Measurements from ENCODE around the gene LENG1.
"Not testable (repeated sequence)": the region's sequence is repeated elsewhere in the genome, so short reads cannot be mapped to it uniquely, and the experiment has no call there.

LENG1 gene

DNA sequence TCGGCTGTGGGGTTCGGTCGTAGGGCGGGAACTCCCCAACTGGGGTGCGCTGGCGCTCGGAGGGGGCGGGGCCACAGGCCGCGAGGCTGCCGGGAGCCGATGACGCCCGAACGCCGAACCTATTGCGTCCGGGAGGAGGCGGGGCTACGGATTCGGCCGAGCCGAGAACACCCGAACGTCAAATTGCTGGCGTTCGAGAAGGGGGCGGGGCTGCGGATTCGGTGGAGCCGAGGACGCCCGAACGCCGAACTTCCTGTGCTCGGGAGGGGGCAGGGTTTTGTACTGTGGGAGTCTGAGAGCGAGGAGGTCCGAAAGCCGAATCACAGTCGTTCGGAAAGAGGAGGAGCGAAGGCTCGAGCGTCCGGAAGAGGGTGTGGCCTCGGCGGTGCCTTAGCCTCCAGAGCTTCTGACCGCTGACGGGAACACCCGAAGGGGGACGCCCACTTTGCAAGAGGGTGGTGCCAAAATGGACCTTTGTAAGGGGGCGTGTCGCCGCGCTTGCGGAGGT, 31.0 kb upstream of the LENG1 start:
- DNase-seq (ENCODE audit: low read depth) = peak; percentile 98
- H3K4me3 ChIP-seq (ENCODE audit: low read depth, low read length) = peak overlapping the region; percentile 60

GRCh38 chr19:54189735-54190502, 30.4 kb upstream of the LENG1 start:
- peak; percentile 99 for DNase-seq (ENCODE audit: low read depth)

GRCh38 chr19:54189145-54189734, 29.7 kb upstream of the LENG1 start, which contains the start of gene MBOAT7:
Gene MBOAT7 (minus strand): TSS chr19:54189580. CDS start chr19:54188508, 1,072 bp downstream.
- H3K4me3 ChIP-seq (ENCODE audit: low read depth, low read length) = peak within 1 kb of the TSS; percentile 66
- no peak for DNase-seq (ENCODE audit: low read depth)

More at GRCh38 chr19:54189735-54190502, 30.4 kb upstream of the LENG1 start:
- peak overlapping the region; percentile 66 for H3K4me3 ChIP-seq (ENCODE audit: low read depth, low read length)

DNA sequence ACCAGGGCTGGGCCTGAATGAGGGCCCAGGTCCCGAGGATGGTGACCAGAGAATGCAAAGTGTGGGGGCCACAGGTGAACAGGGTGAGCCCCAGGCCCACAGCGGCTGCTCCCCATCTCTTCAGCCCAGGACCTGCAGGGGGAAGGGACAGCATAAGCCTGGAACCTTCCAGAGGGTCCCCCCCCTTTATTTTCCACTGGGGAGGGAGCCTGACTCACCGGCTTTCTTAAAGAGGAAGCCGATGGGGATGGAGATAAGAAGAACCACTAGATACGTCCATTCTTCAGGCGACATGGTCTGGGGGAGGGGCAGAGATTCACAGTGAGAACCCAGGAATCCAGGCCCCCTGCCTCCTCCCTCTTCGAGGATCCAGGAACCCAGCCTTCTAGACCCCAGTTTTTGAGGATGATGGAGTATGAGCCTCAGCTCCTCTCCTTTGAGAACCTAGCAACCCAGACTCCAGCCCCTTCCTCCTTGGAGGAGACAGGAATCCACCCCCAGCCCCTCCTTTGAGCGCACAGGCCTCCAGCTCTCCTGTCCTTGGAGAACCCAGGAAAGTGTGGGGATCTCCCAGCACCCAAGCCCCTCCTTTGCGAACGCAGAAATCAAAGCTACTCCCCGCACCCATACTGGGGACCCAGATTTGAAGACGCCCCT, 28.8 kb upstream of the LENG1 start:
- no peak for DNase-seq (ENCODE audit: low read depth)
- peak overlapping the region; percentile 66 for H3K4me3 ChIP-seq (ENCODE audit: low read depth, low read length)

GRCh38 chr19:54186934-54187381, 27.4 kb upstream of the LENG1 start:
- H3K4me3 ChIP-seq (ENCODE audit: low read depth, low read length) = no peak overlapping the region

GRCh38 chr19:54186351-54186750, 26.8 kb upstream of the LENG1 start:
- no peak overlapping the region for H3K4me3 ChIP-seq (ENCODE audit: low read depth, low read length)
- DNase-seq (ENCODE audit: low read depth) = no peak

More at GRCh38 chr19:54186934-54187381, 27.4 kb upstream of the LENG1 start:
- no peak for DNase-seq (ENCODE audit: low read depth)

DNA sequence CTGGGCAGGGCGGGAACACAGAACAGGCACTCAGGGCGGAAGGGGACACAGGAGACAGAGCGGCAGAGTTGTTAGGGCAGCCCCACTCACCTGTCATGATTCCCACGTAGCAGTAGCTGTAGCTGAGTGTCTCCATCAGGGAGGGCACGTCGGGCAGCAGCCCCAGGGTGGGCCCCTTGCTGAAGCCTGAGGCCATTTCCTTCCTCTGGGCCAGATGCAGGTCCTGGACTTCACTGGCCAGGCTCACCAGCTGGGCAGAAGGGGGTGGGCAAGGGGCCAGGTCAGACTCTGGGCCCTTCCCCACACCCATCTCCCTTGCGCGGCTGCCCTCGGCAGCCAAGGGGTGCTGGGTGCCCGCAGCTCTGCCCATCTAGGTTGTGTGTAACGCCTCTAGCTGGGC, 23.9 kb upstream of the LENG1 start:
- no peak for DNase-seq (ENCODE audit: low read depth)
- H3K4me3 ChIP-seq (ENCODE audit: low read depth, low read length) = no peak overlapping the region

DNA sequence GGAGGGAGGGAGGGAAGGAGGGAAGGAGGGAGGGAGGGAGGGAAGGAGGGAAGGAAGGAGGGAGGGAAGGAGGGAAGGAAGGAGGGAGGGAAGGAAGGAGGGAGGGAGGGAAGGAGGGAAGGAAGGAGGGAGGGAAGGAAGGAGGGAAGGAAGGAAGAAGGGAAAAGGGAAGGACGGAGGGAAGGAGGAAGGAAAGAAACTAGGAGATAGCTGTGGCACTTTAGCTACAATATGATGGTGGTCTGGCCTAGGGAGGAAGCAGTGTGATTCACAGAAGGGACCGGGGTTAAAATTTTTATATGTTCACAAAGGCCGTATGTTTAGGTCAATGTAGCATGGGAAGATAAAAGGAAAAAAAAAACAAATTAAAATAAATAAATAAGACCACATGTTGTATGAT, 22.4 kb upstream of the LENG1 start:
- H3K4me3 ChIP-seq (ENCODE audit: low read depth, low read length); DNase-seq (ENCODE audit: low read depth): not testable (repeated sequence)

DNA sequence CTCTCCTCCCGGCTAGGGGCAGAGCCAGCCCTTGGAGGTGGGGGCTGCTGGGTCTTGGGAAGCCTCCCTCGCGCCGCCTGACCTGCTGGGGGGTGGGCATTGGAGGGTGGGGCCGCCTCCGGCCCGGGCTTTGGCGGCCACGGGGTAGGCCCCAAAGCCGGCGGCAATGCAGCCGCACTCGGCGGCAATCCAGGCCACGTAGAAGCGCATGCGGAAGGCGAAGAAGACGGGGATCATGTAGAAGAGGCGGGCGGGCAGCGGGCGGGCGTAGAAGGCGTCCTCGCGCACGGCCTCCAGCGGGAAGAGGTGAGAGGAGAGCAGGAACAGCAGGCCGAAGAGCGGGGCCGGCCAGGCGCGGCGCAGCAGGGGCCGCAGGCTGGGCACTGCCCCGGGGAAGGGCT, 21.2 kb upstream of the LENG1 start:
- no peak overlapping the region for H3K4me3 ChIP-seq (ENCODE audit: low read depth, low read length)
- DNase-seq (ENCODE audit: low read depth) = no peak

- no peak overlapping the region for H3K4me3 ChIP-seq (ENCODE audit: low read depth, low read length)
These were observed 20.5 kb upstream of the LENG1 start for GRCh38 chr19:54179921-54180461.

GRCh38 chr19:54179262-54179852, 19.8 kb upstream of the LENG1 start:
- DNase-seq (ENCODE audit: low read depth) = no peak
- H3K4me3 ChIP-seq (ENCODE audit: low read depth, low read length) = no peak overlapping the region

More at GRCh38 chr19:54179921-54180461, 20.5 kb upstream of the LENG1 start:
- DNase-seq (ENCODE audit: low read depth) = peak; percentile 45

DNA sequence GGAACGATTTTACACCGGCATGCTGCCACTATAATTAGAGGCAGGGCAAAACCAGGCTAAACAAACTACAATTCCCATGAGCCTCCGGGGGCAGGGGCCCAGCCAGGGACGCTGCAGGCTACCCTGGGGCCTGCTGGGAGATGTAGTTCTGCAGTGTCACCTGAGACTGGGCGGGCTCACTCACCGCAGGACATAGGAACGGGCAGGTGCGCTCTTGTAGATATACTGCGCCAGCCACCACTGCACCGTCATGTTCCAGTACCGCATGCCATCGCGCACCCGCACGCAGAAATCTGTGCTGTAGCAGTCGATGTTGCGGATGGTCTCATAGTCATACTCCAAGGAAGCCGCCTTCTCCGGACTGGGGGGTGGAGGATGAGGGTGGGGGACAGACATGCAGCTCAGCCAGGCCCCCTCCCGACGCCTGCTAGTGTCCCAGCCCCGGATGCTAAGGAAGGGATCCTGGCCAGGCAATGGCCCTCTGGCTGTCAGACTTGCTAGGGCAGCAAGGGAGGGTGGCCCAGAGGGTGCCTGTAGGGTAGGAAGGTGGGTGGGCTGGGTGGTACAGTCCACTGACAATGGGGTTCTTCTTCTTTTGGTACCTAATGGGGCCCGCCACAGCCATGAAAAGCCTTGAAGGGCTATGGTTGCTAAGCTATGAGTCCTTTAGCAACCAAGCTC, 19.2 kb upstream of the LENG1 start:
- no peak for DNase-seq (ENCODE audit: low read depth)
- H3K4me3 ChIP-seq (ENCODE audit: low read depth, low read length) = no peak overlapping the region

GRCh38 chr19:54173951-54174834, 14.7 kb upstream of the LENG1 start:
- no peak overlapping the region for H3K4me3 ChIP-seq (ENCODE audit: low read depth, low read length)
- DNase-seq (ENCODE audit: low read depth) = no peak

- H3K4me3 ChIP-seq (ENCODE audit: low read depth, low read length) = no peak overlapping the region
- no peak for DNase-seq (ENCODE audit: low read depth)
These were observed 13.8 kb upstream of the LENG1 start for GRCh38 chr19:54173359-54173699.

DNA sequence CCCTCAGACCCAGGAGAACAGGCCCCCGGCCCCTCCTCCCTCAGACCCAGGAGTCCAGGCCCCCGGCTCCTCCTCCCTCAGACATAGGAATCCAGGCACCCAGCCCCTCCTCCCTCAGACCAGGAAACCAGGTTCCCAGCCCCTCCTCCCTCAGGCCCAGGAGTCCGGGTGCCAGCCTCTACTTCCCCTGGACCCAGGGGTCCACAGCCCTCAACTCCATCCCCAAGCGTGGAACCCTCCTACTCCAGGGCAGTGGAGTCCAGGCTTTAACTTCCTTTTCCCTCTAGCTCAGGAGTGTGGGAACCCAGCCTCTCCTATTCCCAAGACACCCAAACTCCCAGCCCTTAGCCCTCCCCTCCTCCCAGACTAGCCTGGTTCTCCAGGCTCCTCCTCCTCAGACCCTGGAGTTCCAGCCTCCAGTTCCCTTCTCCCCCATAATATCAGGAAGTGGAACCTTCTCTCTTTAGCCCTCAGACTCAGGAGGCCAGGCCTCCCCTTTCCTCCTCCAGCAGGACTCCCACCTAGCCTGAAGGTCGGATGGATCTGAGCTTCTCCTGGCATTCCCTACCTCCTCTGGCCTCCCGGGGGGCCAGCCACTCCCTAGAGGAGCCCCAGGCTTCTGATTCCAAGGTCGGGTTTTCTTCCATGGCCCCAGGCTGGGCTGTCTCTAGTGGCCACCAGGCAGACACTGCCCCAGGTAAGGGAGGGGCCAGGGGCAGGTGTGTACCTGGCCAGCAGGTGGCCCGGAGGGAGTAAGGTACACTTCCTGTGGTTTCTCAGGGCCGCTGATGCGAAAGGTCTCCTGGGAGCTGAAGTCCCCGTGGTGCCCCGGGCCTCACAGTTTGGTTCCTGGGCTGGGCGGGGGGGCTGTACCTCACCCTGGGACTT, 13.2 kb upstream of the LENG1 start, which contains the start of gene TMC4:
Gene TMC4 (minus strand): TSS at position 690 of the 888 bp plus-strand sequence. CDS start 43 bp downstream, at position 647.
- no peak for DNase-seq (ENCODE audit: low read depth)
- H3K4me3 ChIP-seq (ENCODE audit: low read depth, low read length) = no peak within 1 kb of the TSS

DNA sequence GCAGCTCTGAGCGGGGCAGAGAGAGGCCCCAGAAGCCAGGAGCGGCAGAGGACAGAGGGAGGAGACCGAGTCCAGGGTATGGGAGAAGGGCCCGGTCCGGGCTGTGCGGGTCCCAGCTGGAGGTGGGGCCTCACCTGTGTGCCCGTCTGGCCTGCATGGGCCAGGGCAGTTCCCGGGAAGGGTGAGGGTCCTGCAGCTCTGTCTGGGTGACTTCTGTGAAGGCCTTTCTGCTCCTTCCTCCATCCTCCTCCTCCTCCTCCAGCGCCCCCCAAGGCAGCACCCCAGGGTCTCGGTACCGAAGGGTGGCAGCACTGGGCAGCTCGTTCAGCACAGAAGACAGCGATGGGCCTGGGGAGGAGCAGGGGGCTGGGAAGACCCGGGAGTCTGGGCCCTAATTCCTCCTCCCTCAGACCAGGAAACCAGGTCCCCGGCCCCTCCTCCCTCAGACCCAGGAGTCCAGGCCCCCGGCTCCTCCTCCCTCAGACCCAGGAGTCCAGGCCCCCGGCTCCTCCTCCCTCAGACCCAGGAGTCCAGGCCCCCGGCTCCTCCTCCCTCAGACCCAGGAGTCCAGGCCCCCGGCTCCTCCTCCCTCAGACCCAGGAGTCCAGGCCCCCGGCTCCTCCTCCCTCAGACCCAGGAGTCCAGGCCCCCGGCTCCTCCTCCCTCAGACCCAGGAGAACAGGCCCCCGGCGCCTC, 12.4 kb upstream of the LENG1 start:
- not testable (repeated sequence) for H3K4me3 ChIP-seq (ENCODE audit: low read depth, low read length); DNase-seq (ENCODE audit: low read depth)
